ENCODE measurements around the gene GPR137B. TPM values are rescaled to one million over a fixed set of nuclear protein-coding genes. Genes with fewer than 3 reads are reported as not detected.

The GPR137B gene
- total and polyA plus RNA-seq, 11 donors = 14.9 to 49.8 (median 43.7) TPM

- ATAC-seq = peak; percentile 10 to 50 (median 32)
- WGBS, 4 donors = 58 to 67% (median 62%) methylated on average over 11 to 12 of the region's 12 CpGs
Measured at GRCh38 chr1:236144446-236145150, 2.3 kb downstream of the GPR137B start.

GRCh38 chr1:236147068-236147467 lies 4.7 kb downstream of the GPR137B start:
- 57 to 73% (median 67%) methylated on average over 9 to 10 of the region's 10 CpGs for WGBS, 4 donors
- ATAC-seq (peak in 2 of 4 donors; percentile 18 to 40), DNase-seq (peak in 2 of 5 donors; percentile 42 to 66)
- H3K36me3 ChIP-seq = peaks cover 0 to 11% (median 0%) of the 10 kb centered on the region in 9 donors
- intact Hi-C loops (cut with DNase I) = loop anchor here in 1 of 10 donors (10.0 kb wide), 1 partner anchor 138 kb away; the partner anchor contains the start of gene ERO1B
- no peak overlapping the region for H3K4me3 ChIP-seq
- H3K27me3 ChIP-seq = no peaks in the 10 kb centered on the region
- H3K9me3 ChIP-seq = no peaks in the 10 kb centered on the region
- no peak for TF ChIP-seq POLR2A (IDR thresholded peaks at IDR 0.05)
- TF ChIP-seq CTCF (IDR thresholded peaks at IDR 0.05) = no peak
- peaks cover 0 to 84% (median 43%) of the 10 kb centered on the region in 12 donors for H3K4me1 ChIP-seq
- H3K27ac ChIP-seq = peak overlapping the region in 8 of 12 donors; percentile 2 to 87 (median 55)

More at GRCh38 chr1:236144446-236145150, 2.3 kb downstream of the GPR137B start:
- Histone ChIP-seq H3K27me3 (peaks cover 0 to 12% (median 0%) of the 10 kb centered on the region in 9 donors), H3K36me3 (peaks cover 0 to 11% (median 0%) of the 10 kb centered on the region in 9 donors), H3K9me3 (no peaks in the 10 kb centered on the region), H3K27ac (peak overlapping the region in 9 of 12 donors; percentile 25 to 82 (median 52)), H3K4me1 (peaks cover 0 to 72% (median 36%) of the 10 kb centered on the region in 12 donors), H3K4me3 (peak overlapping the region in 7 of 12 donors; percentile 75 to 98 (median 85))
- intact Hi-C loops (cut with DNase I) = loop anchor here in 2 of 10 donors (5.0 to 10.0 kb wide), 2 partner anchors 138 to 140 kb away; partner anchors contain the start of gene ERO1B (in 2 of the 2)
- DNase-seq = peak in 2 of 5 donors; percentile 38 to 70
- TF ChIP-seq CTCF (IDR thresholded peaks at IDR 0.05) (no peak), POLR2A (IDR thresholded peaks at IDR 0.05) (no peak)

GRCh38 chr1:236147521-236148469 lies 5.5 kb downstream of the GPR137B start:
- TF ChIP-seq POLR2A (IDR thresholded peaks at IDR 0.05) (no peak), CTCF (IDR thresholded peaks at IDR 0.05) (no peak)
- Histone ChIP-seq H3K27me3 (no peaks in the 10 kb centered on the region), H3K4me3 (no peak overlapping the region), H3K27ac (peak overlapping the region in 9 of 12 donors; percentile 23 to 87 (median 64)), H3K4me1 (peaks cover 0 to 84% (median 44%) of the 10 kb centered on the region in 12 donors), H3K36me3 (peaks cover 0 to 11% (median 0%) of the 10 kb centered on the region in 9 donors), H3K9me3 (no peaks in the 10 kb centered on the region)
- ATAC-seq = no peak
- WGBS, 4 donors = 87 to 89% (median 88%) methylated on average over 17 of the region's 17 CpGs
- intact Hi-C loops (cut with DNase I) = loop anchor here in 1 of 10 donors (10.0 kb wide), 1 partner anchor 137 kb away; the partner anchor contains the start of gene ERO1B
- no peak for DNase-seq

Measured in heart left ventricle (tissue), 16 donors.